PC-3 (cell line): Measurements from ENCODE around the gene PHLDA3.

ENCODE experiments used
- EZH2 ChIP-seq: fragments of 300-600 bp; sonication (generic); IDR thresholded peaks from one replicate; pipeline ENCODE4 v1.6.1; 2017; ENCODE audit warnings: antibody characterized with exemption, mild to moderate bottlenecking, low read length; ENCODE audit not compliant: unreplicated experiment
- EZH2phosphoT487 ChIP-seq: fragments of 300-600 bp; sonication (generic); IDR thresholded peaks from 2 replicates; pipeline ENCODE4 v1.6.1; 2018; ENCODE audit warnings: mild to moderate bottlenecking, antibody characterized with exemption, low read length, borderline replicate concordance
- TF ChIP-seq, protein P1 (sequence below): fragments of 300-600 bp; sonication (generic); conservative IDR thresholded peaks from 2 replicates; pipeline ENCODE4 v1.5.1; 2017; ENCODE audit warnings: antibody characterized with exemption, low read depth, mild to moderate bottlenecking, low read length

DNA sequence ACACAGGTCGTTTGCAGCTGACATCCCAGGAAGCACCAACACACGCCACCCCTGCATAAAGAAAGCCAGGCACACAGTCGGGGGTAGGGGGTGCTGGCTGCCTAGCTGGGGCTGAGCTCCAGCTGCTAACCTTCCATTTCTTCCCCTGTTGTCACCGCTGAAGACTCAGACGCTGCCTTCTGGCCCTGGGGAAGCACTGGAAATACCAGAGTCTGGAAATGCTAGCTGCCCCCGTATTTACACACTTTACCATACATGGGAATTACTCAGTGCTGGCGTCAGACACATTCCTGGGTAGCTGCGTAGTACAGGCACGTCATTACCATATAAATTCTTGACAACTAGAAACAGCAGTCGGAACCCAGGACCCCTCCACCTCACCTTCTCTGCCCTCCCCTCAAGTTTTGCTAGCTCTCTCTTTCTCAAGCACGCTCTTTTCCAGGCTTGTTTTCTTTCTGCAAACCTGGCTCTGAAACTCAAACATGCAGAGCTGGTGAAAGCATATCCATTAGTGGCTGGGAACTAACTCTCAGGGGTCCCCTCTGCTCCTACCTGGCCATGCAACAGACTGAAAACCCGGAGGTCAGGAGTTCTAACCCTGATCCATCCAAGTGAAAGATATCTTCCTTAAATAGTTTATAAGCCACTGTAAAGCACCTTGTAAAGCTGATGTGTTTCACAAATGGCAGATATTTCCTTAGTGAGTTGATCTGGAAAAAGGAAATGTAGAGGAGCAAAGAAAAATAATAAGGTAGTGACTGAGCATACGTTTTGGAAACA is 34.6 kb upstream of the PHLDA3 start:
- TF ChIP-seq, protein P1, sequence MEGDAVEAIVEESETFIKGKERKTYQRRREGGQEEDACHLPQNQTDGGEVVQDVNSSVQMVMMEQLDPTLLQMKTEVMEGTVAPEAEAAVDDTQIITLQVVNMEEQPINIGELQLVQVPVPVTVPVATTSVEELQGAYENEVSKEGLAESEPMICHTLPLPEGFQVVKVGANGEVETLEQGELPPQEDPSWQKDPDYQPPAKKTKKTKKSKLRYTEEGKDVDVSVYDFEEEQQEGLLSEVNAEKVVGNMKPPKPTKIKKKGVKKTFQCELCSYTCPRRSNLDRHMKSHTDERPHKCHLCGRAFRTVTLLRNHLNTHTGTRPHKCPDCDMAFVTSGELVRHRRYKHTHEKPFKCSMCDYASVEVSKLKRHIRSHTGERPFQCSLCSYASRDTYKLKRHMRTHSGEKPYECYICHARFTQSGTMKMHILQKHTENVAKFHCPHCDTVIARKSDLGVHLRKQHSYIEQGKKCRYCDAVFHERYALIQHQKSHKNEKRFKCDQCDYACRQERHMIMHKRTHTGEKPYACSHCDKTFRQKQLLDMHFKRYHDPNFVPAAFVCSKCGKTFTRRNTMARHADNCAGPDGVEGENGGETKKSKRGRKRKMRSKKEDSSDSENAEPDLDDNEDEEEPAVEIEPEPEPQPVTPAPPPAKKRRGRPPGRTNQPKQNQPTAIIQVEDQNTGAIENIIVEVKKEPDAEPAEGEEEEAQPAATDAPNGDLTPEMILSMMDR: no peak
- TF ChIP-seq EZH2 (no peak), EZH2phosphoT487 (no peak)
